NCI-H2107 (cell line): ENCODE results near the gene RYR3.
"Not testable (repeated sequence)": the region's sequence is repeated elsewhere in the genome, so short reads cannot be mapped to it uniquely, and the experiment has no call there.

ENCODE experiments used
- DNase-seq: peaks from one replicate; lab custom pipeline; 2025; lab: John Stamatoyannopoulos, UW

RYR3 gene

GRCh38 chr15:33778852-33779251, 468.1 kb downstream of the RYR3 start:
- no peak for DNase-seq

- DNase-seq: no peak
Observed at GRCh38 chr15:33780011-33780768, 469.4 kb downstream of the RYR3 start.

GRCh38 chr15:33782966-33783365, 472.2 kb downstream of the RYR3 start:
- DNase-seq: no peak

- no peak for DNase-seq
Observed at GRCh38 chr15:33785366-33785765, 474.6 kb downstream of the RYR3 start.

GRCh38 chr15:33788906-33789540, 478.3 kb downstream of the RYR3 start:
- no peak for DNase-seq

GRCh38 chr15:33794453-33794852, 483.7 kb downstream of the RYR3 start:
- DNase-seq: no peak

- DNase-seq: no peak
Observed at GRCh38 chr15:33795070-33795469, 484.3 kb downstream of the RYR3 start.

- DNase-seq: no peak
Observed at GRCh38 chr15:33797651-33798050, 486.9 kb downstream of the RYR3 start.

- no peak for DNase-seq
Observed at GRCh38 chr15:33801954-33802353, 491.2 kb downstream of the RYR3 start.

GRCh38 chr15:33807665-33808064, 496.9 kb downstream of the RYR3 start:
- no peak for DNase-seq

- no peak for DNase-seq
Observed at GRCh38 chr15:33808720-33809457, 498.1 kb downstream of the RYR3 start.

GRCh38 chr15:33810073-33810595, 499.4 kb downstream of the RYR3 start:
- no peak for DNase-seq

- DNase-seq: no peak
Observed at GRCh38 chr15:33810806-33811205, 500.0 kb downstream of the RYR3 start.

- no peak for DNase-seq
Observed at GRCh38 chr15:33813891-33814290, 503.1 kb downstream of the RYR3 start.

GRCh38 chr15:33819499-33819898, 508.7 kb downstream of the RYR3 start:
- DNase-seq: not testable (repeated sequence)

- DNase-seq: no peak
Observed at GRCh38 chr15:33822479-33822878, 511.7 kb downstream of the RYR3 start.

GRCh38 chr15:33823119-33823518, 512.4 kb downstream of the RYR3 start:
- DNase-seq: no peak

- DNase-seq: no peak
Observed at GRCh38 chr15:33825453-33825852, 514.7 kb downstream of the RYR3 start.

GRCh38 chr15:33826201-33826600, 515.4 kb downstream of the RYR3 start:
- no peak for DNase-seq

- DNase-seq: no peak
Observed at GRCh38 chr15:33830351-33830750, 519.6 kb downstream of the RYR3 start.

GRCh38 chr15:33831646-33832045, 520.9 kb downstream of the RYR3 start:
- DNase-seq: no peak

GRCh38 chr15:33834892-33835743, 524.4 kb downstream of the RYR3 start:
- DNase-seq: no peak
